GM12875 (cell line): ENCODE data around the gene FMN2.

Source experiments
- H3K4me3 ChIP-seq: one replicate; pipeline ENCODE4 v1.5.1; 2011; ENCODE audit warnings: low read depth, low read length, control low read depth
- CTCF ChIP-seq: IDR thresholded peaks from 2 replicates; pipeline ENCODE4 v1.5.1; 2011; ENCODE audit warnings: low read depth, mild to moderate bottlenecking, control low read depth, inconsistent platforms, low read length, moderate library complexity, borderline replicate concordance; ENCODE audit not compliant: insufficient read depth

The FMN2 gene

GRCh38 chr1:240503558-240503957 lies 411.9 kb downstream of the FMN2 start:
- no peak for TF ChIP-seq CTCF
- no peak overlapping the region for H3K4me3 ChIP-seq

- TF ChIP-seq CTCF = no peak
- H3K4me3 ChIP-seq = no peak overlapping the region
Measured at GRCh38 chr1:240506176-240506575, 414.5 kb downstream of the FMN2 start.

- TF ChIP-seq CTCF = no peak
- no peak overlapping the region for H3K4me3 ChIP-seq
Measured at GRCh38 chr1:240508201-240508600, 416.5 kb downstream of the FMN2 start.

GRCh38 chr1:240508950-240509349 lies 417.3 kb downstream of the FMN2 start:
- TF ChIP-seq CTCF = no peak
- H3K4me3 ChIP-seq = no peak overlapping the region

- no peak overlapping the region for H3K4me3 ChIP-seq
- TF ChIP-seq CTCF = no peak
Measured at GRCh38 chr1:240511789-240512188, 420.1 kb downstream of the FMN2 start.

GRCh38 chr1:240515505-240515904 lies 423.8 kb downstream of the FMN2 start:
- TF ChIP-seq CTCF = no peak
- H3K4me3 ChIP-seq = no peak overlapping the region

GRCh38 chr1:240516069-240516468 lies 424.4 kb downstream of the FMN2 start:
- no peak overlapping the region for H3K4me3 ChIP-seq
- no peak for TF ChIP-seq CTCF
